ENCODE results near the gene DNTTIP2.
"Not testable (repeated sequence)": the region's sequence is repeated elsewhere in the genome, so short reads cannot be mapped to it uniquely, and the experiment has no call there.

The DNTTIP2 gene

GRCh38 chr1:93874025-93874651 lies 4.9 kb downstream of the DNTTIP2 start:
- no peak for DNase-seq

- DNase-seq: no peak
Observed at GRCh38 chr1:93871366-93871765, 7.6 kb downstream of the DNTTIP2 start.

- no peak for DNase-seq
Observed at GRCh38 chr1:93869653-93870052, 9.4 kb downstream of the DNTTIP2 start.

- DNase-seq: not testable (repeated sequence)
Observed at GRCh38 chr1:93868492-93868891, 10.5 kb downstream of the DNTTIP2 start.

- DNase-seq: no peak
Observed at GRCh38 chr1:93865253-93865652, 13.8 kb downstream of the DNTTIP2 start.

GRCh38 chr1:93864175-93864574 lies 14.8 kb downstream of the DNTTIP2 start:
- no peak for DNase-seq

- DNase-seq: not testable (repeated sequence)
Observed at GRCh38 chr1:93857653-93858052, 21.4 kb downstream of the DNTTIP2 start.

- not testable (repeated sequence) for DNase-seq
Observed at GRCh38 chr1:93855983-93856382, 23.0 kb downstream of the DNTTIP2 start.

- no peak for DNase-seq
Observed at GRCh38 chr1:93853940-93854339, 25.1 kb downstream of the DNTTIP2 start.

GRCh38 chr1:93851878-93852277 lies 27.1 kb downstream of the DNTTIP2 start:
- no peak for DNase-seq

GRCh38 chr1:93851327-93851712 lies 27.7 kb downstream of the DNTTIP2 start:
- no peak for DNase-seq

- DNase-seq: not testable (repeated sequence)
Observed at GRCh38 chr1:93850687-93851326, 28.2 kb downstream of the DNTTIP2 start.

- no peak for DNase-seq
Observed at GRCh38 chr1:93848350-93848883, 30.6 kb downstream of the DNTTIP2 start.

GRCh38 chr1:93847811-93848288 lies 31.2 kb downstream of the DNTTIP2 start:
- DNase-seq: peak; percentile 47

- DNase-seq: peak; percentile 67
Observed at GRCh38 chr1:93846992-93847810, 31.8 kb downstream of the DNTTIP2 start.

- DNase-seq: peak; percentile 74
Observed at GRCh38 chr1:93846206-93846991, 32.6 kb downstream of the DNTTIP2 start.

GRCh38 chr1:93845538-93846205 lies 33.3 kb downstream of the DNTTIP2 start:
- no peak for DNase-seq

GRCh38 chr1:93844262-93845045 lies 34.6 kb downstream of the DNTTIP2 start:
- DNase-seq: no peak

GRCh38 chr1:93842750-93843500 lies 36.1 kb downstream of the DNTTIP2 start:
- DNase-seq: no peak

- DNase-seq: no peak
Observed at GRCh38 chr1:93841771-93842170, 37.2 kb downstream of the DNTTIP2 start.
